ENCODE data around the gene SUSD4. TPM values are rescaled to one million over a fixed set of nuclear protein-coding genes. Genes with fewer than 3 reads are reported as not detected.

The SUSD4 gene
- total RNA-seq, 1 donor from 2014 or later: not detected

GRCh38 chr1:223349241-223349640, 14.7 kb downstream of the SUSD4 start:
- H3K9me3 Mint-ChIP-seq: no peaks in the 10 kb centered on the region
- H3K4me1 Mint-ChIP-seq (ENCODE audit: low read depth): no peaks in the 10 kb centered on the region
- H3K27ac Mint-ChIP-seq: no peak overlapping the region
- H3K4me3 Mint-ChIP-seq: no peak overlapping the region
- no peaks in the 10 kb centered on the region for H3K36me3 Mint-ChIP-seq (ENCODE audit: low read depth)
- intact Hi-C loops (cut with micrococcal nuclease): no loop called here
- no peak for DNase-seq (ENCODE audit: low spot score)
- peaks cover 6% of the 10 kb centered on the region for H3K27me3 Mint-ChIP-seq (ENCODE audit: insufficient read depth)

GRCh38 chr1:223348439-223348838, 15.5 kb downstream of the SUSD4 start:
- DNase-seq (ENCODE audit: low spot score): no peak
- H3K27ac Mint-ChIP-seq: no peak overlapping the region
- H3K4me3 Mint-ChIP-seq: no peak overlapping the region
- H3K9me3 Mint-ChIP-seq: no peaks in the 10 kb centered on the region
- H3K36me3 Mint-ChIP-seq (ENCODE audit: low read depth): no peaks in the 10 kb centered on the region
- H3K27me3 Mint-ChIP-seq (ENCODE audit: insufficient read depth): peaks cover 5% of the 10 kb centered on the region
- no peaks in the 10 kb centered on the region for H3K4me1 Mint-ChIP-seq (ENCODE audit: low read depth)
- intact Hi-C loops (cut with micrococcal nuclease): no loop called here

- peaks cover 2% of the 10 kb centered on the region for H3K27me3 Mint-ChIP-seq (ENCODE audit: insufficient read depth)
- intact Hi-C loops (cut with micrococcal nuclease): no loop called here
- H3K4me3 Mint-ChIP-seq: no peak overlapping the region
- no peaks in the 10 kb centered on the region for H3K9me3 Mint-ChIP-seq
- H3K36me3 Mint-ChIP-seq (ENCODE audit: low read depth): no peaks in the 10 kb centered on the region
- H3K4me1 Mint-ChIP-seq (ENCODE audit: low read depth): no peaks in the 10 kb centered on the region
- H3K27ac Mint-ChIP-seq: no peak overlapping the region
- no peak for DNase-seq (ENCODE audit: low spot score)
Observed at GRCh38 chr1:223347583-223347982, 16.4 kb downstream of the SUSD4 start.

GRCh38 chr1:223346311-223346710, 17.7 kb downstream of the SUSD4 start:
- no peak overlapping the region for H3K27ac Mint-ChIP-seq
- H3K4me3 Mint-ChIP-seq: no peak overlapping the region
- intact Hi-C loops (cut with micrococcal nuclease): no loop called here
- H3K36me3 Mint-ChIP-seq (ENCODE audit: low read depth): no peaks in the 10 kb centered on the region
- H3K4me1 Mint-ChIP-seq (ENCODE audit: low read depth): no peaks in the 10 kb centered on the region
- no peak for DNase-seq (ENCODE audit: low spot score)
- no peaks in the 10 kb centered on the region for H3K9me3 Mint-ChIP-seq
- H3K27me3 Mint-ChIP-seq (ENCODE audit: insufficient read depth): peaks cover 2% of the 10 kb centered on the region

GRCh38 chr1:223345720-223346119, 18.3 kb downstream of the SUSD4 start:
- no peaks in the 10 kb centered on the region for H3K4me1 Mint-ChIP-seq (ENCODE audit: low read depth)
- no peak for DNase-seq (ENCODE audit: low spot score)
- H3K9me3 Mint-ChIP-seq: no peaks in the 10 kb centered on the region
- no peaks in the 10 kb centered on the region for H3K36me3 Mint-ChIP-seq (ENCODE audit: low read depth)
- intact Hi-C loops (cut with micrococcal nuclease): no loop called here
- H3K4me3 Mint-ChIP-seq: no peak overlapping the region
- no peak overlapping the region for H3K27ac Mint-ChIP-seq
- peaks cover 2% of the 10 kb centered on the region for H3K27me3 Mint-ChIP-seq (ENCODE audit: insufficient read depth)

- no peaks in the 10 kb centered on the region for H3K36me3 Mint-ChIP-seq (ENCODE audit: low read depth)
- H3K4me3 Mint-ChIP-seq: no peak overlapping the region
- DNase-seq (ENCODE audit: low spot score): no peak
- intact Hi-C loops (cut with micrococcal nuclease): no loop called here
- H3K27ac Mint-ChIP-seq: no peak overlapping the region
- peaks cover 2% of the 10 kb centered on the region for H3K27me3 Mint-ChIP-seq (ENCODE audit: insufficient read depth)
- no peaks in the 10 kb centered on the region for H3K9me3 Mint-ChIP-seq
- H3K4me1 Mint-ChIP-seq (ENCODE audit: low read depth): no peaks in the 10 kb centered on the region
Observed at GRCh38 chr1:223344491-223344890, 19.5 kb downstream of the SUSD4 start.

- H3K4me3 Mint-ChIP-seq: no peak overlapping the region
- no peaks in the 10 kb centered on the region for H3K4me1 Mint-ChIP-seq (ENCODE audit: low read depth)
- intact Hi-C loops (cut with micrococcal nuclease): no loop called here
- H3K27me3 Mint-ChIP-seq (ENCODE audit: insufficient read depth): peaks cover 2% of the 10 kb centered on the region
- H3K27ac Mint-ChIP-seq: no peak overlapping the region
- no peaks in the 10 kb centered on the region for H3K36me3 Mint-ChIP-seq (ENCODE audit: low read depth)
- DNase-seq (ENCODE audit: low spot score): no peak
- H3K9me3 Mint-ChIP-seq: no peaks in the 10 kb centered on the region
Observed at GRCh38 chr1:223343692-223344091, 20.3 kb downstream of the SUSD4 start.

- Mint-ChIP-seq H3K4me3 (no peak overlapping the region), H3K9me3 (no peaks in the 10 kb centered on the region), H3K4me1 (ENCODE audit: low read depth) (no peaks in the 10 kb centered on the region), H3K27ac (no peak overlapping the region), H3K36me3 (ENCODE audit: low read depth) (no peaks in the 10 kb centered on the region), H3K27me3 (ENCODE audit: insufficient read depth) (peaks cover 2% of the 10 kb centered on the region)
- intact Hi-C loops (cut with micrococcal nuclease): no loop called here
- DNase-seq (ENCODE audit: low spot score): no peak
Observed at GRCh38 chr1:223341121-223341520, 22.9 kb downstream of the SUSD4 start.

- no peaks in the 10 kb centered on the region for H3K36me3 Mint-ChIP-seq (ENCODE audit: low read depth)
- H3K4me3 Mint-ChIP-seq: no peak overlapping the region
- no peak for DNase-seq (ENCODE audit: low spot score)
- no peaks in the 10 kb centered on the region for H3K9me3 Mint-ChIP-seq
- peaks cover 2% of the 10 kb centered on the region for H3K27me3 Mint-ChIP-seq (ENCODE audit: insufficient read depth)
- H3K27ac Mint-ChIP-seq: no peak overlapping the region
- intact Hi-C loops (cut with micrococcal nuclease): no loop called here
- H3K4me1 Mint-ChIP-seq (ENCODE audit: low read depth): no peaks in the 10 kb centered on the region
Observed at GRCh38 chr1:223340637-223341036, 23.3 kb downstream of the SUSD4 start.

GRCh38 chr1:223339861-223340260, 24.1 kb downstream of the SUSD4 start:
- no peak for DNase-seq (ENCODE audit: low spot score)
- peaks cover 2% of the 10 kb centered on the region for H3K27me3 Mint-ChIP-seq (ENCODE audit: insufficient read depth)
- no peak overlapping the region for H3K27ac Mint-ChIP-seq
- no peaks in the 10 kb centered on the region for H3K9me3 Mint-ChIP-seq
- no peaks in the 10 kb centered on the region for H3K36me3 Mint-ChIP-seq (ENCODE audit: low read depth)
- no peaks in the 10 kb centered on the region for H3K4me1 Mint-ChIP-seq (ENCODE audit: low read depth)
- intact Hi-C loops (cut with micrococcal nuclease): no loop called here
- no peak overlapping the region for H3K4me3 Mint-ChIP-seq

GRCh38 chr1:223338811-223339746, 24.9 kb downstream of the SUSD4 start:
- no peak overlapping the region for H3K27ac Mint-ChIP-seq
- intact Hi-C loops (cut with micrococcal nuclease): no loop called here
- no peak overlapping the region for H3K4me3 Mint-ChIP-seq
- H3K36me3 Mint-ChIP-seq (ENCODE audit: low read depth): no peaks in the 10 kb centered on the region
- DNase-seq (ENCODE audit: low spot score): no peak
- no peaks in the 10 kb centered on the region for H3K27me3 Mint-ChIP-seq (ENCODE audit: insufficient read depth)
- H3K4me1 Mint-ChIP-seq (ENCODE audit: low read depth): no peaks in the 10 kb centered on the region
- no peaks in the 10 kb centered on the region for H3K9me3 Mint-ChIP-seq

- intact Hi-C loops (cut with micrococcal nuclease): no loop called here
- no peak overlapping the region for H3K4me3 Mint-ChIP-seq
Observed at GRCh38 chr1:223337174-223337869, 26.7 kb downstream of the SUSD4 start.

GRCh38 chr1:223334156-223334555, 29.8 kb downstream of the SUSD4 start:
- DNase-seq (ENCODE audit: low spot score): no peak
- H3K27me3 Mint-ChIP-seq (ENCODE audit: insufficient read depth): no peaks in the 10 kb centered on the region
- no peak overlapping the region for H3K4me3 Mint-ChIP-seq
- H3K4me1 Mint-ChIP-seq (ENCODE audit: low read depth): no peaks in the 10 kb centered on the region
- no peak overlapping the region for H3K27ac Mint-ChIP-seq
- intact Hi-C loops (cut with micrococcal nuclease): no loop called here
- no peaks in the 10 kb centered on the region for H3K36me3 Mint-ChIP-seq (ENCODE audit: low read depth)
- no peaks in the 10 kb centered on the region for H3K9me3 Mint-ChIP-seq

More at GRCh38 chr1:223337174-223337869, 26.7 kb downstream of the SUSD4 start:
- no peaks in the 10 kb centered on the region for H3K27me3 Mint-ChIP-seq (ENCODE audit: insufficient read depth)
- H3K4me1 Mint-ChIP-seq (ENCODE audit: low read depth): no peaks in the 10 kb centered on the region
- no peaks in the 10 kb centered on the region for H3K9me3 Mint-ChIP-seq
- H3K36me3 Mint-ChIP-seq (ENCODE audit: low read depth): no peaks in the 10 kb centered on the region
- DNase-seq (ENCODE audit: low spot score): no peak
- no peak overlapping the region for H3K27ac Mint-ChIP-seq
